Measurements from ENCODE around the gene USP47. TPM values are rescaled to one million over a fixed set of nuclear protein-coding genes. Genes with fewer than 3 reads are reported as not detected.

Gene USP47
- total RNA-seq, 1 donor from 2014 or later, result 107 TPM

DNA sequence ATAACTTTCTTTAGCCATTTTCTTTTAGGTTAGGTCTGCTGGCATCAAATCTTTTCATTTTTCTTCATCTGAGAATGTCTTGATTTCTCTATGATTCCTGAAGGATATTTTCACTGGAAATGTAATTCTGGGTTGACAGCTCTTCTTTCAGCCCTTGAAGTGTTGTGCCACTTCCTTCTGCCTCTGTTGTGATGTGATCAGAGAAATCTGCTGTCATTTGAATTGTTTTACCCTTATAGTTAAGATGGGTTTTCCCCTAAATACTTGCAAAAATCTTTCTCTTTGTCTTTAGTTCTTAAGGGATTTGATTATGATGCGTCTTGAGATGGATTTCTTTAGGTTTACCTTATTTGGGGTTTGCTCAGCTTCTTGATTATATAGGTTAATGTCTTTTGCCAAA lies 23.0 kb downstream of the USP47 start:
- DNase-seq (ENCODE audit: low read depth), result no peak

DNA sequence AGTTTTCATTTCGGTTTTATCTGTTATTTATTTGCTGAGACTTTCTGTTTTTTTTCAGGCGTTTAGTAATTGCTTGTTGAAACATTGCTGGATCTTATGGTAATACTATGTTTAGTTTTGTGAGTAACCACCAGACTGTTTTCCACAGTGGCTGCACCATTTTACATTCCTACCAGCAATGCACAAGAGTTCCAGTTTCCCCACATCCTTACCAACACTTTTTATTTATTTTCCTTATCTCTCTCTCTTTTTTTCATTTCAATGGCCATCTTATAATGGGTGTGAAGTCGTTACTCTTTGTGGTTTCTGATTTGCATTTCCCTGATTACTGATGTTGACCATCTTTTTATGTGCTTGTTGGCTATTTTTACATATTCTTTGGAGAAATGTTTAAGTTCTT lies 23.7 kb downstream of the USP47 start:
- no peak for DNase-seq (ENCODE audit: low read depth)

DNA sequence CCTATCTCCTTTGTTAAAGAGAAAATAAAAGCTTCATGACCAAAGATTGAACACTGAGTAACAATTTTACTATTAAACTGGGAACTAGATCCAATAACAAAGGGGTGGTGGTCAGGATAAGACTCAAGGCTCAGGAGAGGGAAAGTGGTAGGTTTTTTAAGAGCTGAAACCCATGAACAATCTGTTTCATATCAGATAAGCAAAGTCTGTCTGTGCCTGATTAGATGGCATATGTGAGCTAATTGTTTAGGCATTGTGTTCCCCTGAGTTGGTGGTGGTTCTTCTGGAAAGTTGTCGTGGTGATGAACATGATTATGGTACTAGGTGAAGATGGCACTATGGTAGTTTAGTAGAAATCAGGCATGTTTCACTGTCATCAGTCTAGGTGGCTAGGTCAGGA lies 24.4 kb downstream of the USP47 start:
- DNase-seq (ENCODE audit: low read depth), result no peak

DNA sequence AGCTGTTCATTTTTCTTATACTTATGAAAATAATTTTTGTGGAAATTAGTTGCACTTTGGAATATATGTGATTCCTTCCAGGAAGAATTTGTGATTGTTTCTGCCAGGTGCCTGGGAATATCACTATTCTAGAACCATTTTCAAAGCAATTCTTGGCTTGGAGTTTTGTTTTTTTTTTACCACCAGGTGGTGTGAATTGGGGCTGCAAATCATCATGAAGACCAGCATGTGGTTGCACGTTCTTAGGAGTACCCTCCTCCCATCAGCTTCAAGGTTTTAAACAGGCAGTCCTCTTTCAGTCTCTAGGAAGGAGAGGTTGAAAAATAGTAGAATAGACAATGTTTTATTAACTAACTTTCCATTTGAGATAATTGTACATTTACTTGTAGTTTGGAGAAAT lies 25.9 kb downstream of the USP47 start:
- no peak for DNase-seq (ENCODE audit: low read depth)

DNA sequence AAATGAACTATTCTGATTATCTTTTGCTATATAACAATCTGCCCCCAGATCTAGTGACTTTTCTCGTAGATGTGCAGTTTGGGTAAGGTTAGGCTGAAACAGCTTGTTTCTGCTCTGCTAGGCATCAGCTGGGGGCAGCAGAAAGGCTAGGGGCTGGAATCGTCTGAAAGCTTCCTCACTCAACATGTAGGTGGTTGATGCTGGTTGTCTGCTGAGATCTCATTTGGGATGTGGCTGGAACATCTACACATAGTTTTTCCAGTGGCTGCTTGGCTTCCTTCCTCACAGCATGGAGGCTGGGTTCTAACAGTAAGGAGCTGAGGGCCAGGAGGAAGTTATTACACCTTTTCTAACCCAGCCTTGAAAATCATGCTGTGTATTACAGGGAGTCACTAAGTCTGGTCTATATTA lies 30.2 kb downstream of the USP47 start:
- no peak for DNase-seq (ENCODE audit: low read depth)

DNA sequence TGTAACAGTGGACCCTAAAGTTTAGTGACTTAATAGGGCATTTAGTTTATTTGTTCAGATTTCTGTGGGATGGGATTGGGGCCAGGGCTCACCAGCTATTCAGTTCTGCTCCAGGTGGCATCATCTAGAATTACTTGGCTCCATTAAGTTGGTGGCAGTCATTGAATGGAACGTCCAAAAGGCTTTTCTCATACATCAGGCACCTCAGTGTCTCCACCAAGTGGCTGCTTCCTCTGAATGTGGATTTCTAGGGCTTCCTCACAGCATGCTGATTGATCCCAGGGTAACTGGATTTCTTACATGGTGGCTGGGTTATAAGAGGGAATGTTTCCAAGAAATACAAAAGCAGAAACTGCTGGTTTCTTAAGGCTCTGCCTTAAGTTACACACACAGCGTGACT lies 34.7 kb downstream of the USP47 start:
- DNase-seq (ENCODE audit: low read depth), result peak; percentile 19

DNA sequence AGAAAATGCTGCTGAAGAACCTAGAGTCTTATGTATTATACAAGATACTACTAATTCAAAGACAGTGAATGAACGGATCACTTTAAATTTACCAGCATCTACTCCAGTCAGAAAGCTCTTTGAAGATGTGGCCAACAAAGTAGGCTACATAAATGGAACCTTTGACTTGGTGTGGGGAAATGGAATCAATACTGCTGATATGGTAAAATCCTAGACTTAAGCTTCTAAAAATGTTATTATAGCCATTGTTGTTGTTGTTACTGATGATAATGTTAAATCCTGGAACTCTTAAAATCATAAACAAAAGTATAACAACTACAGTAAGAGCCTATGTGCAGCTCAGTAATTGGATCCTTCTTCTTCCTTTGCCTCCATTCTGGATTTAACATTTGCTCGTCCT lies 38.4 kb downstream of the USP47 start:
- no peak for DNase-seq (ENCODE audit: low read depth)

DNA sequence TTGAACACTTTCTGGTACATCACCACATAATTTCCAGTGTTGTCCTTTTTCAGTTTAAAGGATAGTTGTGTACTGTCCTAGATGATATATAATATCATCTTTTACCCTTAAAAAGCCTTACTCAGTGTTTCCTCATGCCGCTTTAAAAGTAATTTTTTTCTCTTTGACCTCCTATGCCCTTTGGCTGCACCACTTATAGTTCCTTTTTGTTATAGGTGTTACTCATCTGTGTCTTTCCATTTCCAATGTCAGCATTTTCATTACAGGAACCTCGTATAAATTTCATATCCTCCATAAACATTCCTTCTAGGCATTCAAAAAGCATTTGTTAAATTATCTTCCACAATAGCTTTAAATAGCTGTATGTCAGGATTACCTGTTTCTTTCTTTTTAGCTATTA lies 40.8 kb downstream of the USP47 start:
- no peak for DNase-seq (ENCODE audit: low read depth)

DNA sequence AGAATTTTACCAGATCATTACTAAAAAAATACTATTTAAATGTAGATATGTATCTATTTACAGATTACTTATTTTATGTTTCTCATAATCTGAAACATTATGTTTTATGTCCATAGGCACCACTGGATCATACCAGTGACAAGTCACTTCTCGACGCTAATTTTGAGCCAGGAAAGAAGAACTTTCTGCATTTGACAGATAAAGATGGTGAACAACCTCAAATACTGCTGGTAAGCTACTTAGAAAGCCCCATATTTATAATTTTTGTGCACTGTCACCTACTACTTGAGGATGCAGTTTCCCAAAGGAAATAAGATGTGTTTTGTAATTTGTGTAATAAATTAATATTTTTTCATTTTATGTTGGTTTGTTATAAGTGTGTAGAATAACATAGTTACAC lies 42.6 kb downstream of the USP47 start:
- DNase-seq (ENCODE audit: low read depth), result no peak

DNA sequence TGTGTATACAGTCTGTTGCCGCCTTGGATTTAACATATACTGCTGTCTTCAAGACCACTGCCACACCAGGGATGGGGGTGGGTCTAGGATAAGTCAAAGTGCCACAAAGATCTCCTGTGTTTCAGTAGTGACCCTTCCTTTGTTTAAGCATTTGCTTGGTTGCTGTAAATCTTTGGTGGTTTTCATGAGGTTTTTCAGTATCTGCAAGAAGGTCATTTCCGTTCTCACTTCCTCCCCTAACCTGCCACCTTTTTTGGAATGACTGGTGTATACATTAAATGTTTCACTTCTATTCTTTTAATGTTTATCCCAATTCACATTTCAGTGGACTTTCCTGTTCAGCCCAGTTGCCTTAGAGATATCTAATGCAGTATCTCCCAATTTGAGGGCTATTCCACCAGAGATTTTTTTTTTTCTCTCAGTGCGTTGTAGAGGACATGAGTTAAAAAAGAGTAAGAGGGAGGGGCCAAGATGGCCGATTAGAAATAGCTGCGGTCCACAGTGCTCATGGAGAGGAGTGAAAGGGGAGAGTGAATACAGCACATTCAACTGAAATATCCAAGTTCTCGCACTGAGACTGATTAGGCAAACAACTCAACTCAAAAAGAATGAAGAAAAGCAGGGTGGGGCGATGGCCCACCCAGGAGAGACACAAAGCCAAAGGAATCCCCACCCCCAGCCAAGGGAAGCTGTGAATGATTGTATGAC lies 43.2 kb downstream of the USP47 start:
- DNase-seq (ENCODE audit: low read depth), result no peak

DNA sequence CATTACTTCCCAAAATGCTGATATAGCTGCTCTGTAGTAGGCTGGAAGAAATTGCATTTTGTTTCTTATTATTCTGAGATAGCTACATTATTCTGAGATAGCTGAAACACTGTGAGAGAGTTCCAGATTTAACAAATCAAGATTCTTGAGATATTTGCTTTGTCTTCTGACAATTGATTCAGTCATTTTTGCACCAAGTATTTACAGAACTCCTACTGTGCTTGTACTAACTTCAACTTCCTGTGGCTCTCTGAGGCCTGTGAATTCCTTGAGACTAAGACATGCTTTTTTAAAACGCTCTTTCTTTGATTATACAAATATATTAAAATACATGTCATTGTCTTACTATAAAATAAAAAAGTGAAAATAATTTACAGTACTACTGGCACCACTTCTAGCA lies 52.7 kb downstream of the USP47 start:
- no peak for DNase-seq (ENCODE audit: low read depth)

DNA sequence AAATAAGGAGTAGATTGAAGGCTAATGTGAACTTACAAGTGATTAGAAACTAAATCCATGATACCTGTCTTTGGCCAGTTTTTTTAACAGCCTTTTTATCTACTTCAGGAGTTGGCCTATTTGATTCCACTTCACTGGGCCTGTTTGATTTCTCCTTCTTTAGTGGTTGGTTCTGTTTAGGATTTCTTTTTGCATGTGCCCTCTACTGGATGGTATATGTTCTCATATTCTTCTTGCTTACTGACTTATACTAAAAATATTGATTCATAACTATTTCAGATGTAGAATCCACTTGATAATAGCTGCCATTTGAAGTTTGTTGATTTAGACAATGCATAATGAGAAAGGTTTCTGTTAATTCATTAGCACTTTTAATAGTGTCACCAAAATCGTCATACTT lies 53.9 kb downstream of the USP47 start:
- peak; percentile 25 for DNase-seq (ENCODE audit: low read depth)

DNA sequence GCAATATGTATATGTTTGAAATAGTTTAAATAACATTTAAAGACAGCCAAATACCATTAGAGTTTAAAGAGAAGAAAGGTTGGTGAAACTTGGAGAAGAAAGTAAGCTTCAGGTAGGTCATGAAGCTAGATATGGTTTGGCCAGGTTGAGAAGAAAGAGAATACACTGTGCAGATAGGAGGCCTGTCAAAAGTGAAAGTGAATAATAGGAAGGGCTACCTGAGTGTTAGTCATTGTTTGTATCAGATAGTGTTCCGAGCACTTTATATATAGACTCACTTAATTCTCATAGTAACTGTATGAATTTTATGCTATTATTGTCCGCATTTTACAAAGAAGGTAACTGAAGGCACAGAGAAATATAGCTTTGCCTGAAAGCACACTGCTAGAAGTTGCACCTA lies 56.9 kb downstream of the USP47 start:
- DNase-seq (ENCODE audit: low read depth), result no peak

DNA sequence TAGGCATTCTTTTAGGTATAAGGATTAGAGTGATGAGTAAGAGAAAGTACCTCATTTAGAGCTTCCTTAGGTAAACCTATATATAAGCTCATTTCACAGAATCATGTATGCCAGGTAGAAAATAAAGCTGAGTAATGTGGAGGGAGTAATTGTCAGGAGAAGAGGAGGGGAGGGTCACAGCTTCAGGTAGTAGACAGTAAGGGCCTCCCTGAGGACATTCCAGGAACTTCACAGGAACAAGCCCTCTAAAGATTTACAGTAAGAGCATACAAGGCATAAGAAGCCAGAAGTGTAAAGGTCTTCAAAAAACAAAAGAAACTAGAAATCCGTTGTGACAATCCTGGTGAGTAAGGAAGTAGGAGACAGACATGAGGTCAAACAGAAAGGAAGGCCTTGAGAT lies 57.6 kb downstream of the USP47 start:
- DNase-seq (ENCODE audit: low read depth), result no peak

DNA sequence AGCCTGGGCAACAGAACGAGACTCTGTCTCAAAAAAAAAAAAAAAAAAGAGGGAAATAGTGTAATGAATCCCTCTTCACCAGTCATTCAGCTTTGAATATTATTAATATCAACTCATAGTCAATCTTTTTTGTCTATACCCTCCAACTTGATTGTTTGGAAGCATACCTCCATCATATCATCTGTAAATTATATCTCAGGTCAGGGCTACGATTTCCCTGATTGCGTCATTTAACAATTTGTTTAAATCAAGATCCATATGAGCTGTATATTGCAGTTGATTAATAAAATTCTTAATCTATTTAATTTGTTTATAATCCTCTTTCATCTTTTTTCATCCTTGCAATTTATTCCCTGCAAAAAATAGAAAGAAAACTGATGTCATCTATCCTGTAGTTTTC lies 60.2 kb downstream of the USP47 start:
- no peak for DNase-seq (ENCODE audit: low read depth)

DNA sequence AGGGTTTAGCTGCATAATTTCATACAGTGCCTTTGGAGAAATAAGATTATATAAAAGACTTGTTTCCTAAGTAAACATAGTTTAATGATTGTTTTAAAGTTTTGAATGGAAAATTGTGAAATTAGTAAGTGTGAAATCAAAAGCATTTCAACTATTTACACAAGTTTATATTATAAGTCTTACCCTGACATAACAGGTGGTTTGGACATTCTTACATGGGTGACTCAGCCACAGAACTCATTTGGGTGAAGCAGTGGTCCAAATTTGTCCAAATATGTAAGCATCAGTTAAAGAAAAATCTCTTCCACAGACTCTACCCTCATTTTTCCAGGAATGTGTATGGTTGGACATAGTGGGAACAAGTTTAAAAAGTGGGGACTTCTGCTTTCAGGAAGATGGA lies 68.0 kb downstream of the USP47 start:
- DNase-seq (ENCODE audit: low read depth), result peak; percentile 27

DNA sequence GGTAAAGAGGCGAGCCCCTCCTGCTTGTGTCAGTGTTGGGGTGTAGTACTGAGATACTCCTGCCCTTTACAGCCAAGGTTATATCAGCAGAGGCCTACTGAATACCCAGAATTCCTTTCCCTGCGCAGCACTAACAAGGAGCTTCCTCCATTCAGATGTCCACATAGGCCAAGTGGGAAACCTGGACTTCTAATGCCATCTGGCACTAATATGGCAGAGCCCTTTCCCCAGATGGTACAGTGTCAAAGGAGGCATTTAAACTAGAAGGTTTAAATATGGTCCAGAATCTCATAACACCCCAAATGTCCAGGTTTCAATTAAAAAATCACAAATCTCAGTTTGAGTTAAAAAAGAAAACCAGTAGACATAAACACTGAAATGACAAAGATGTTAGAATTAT lies 68.8 kb downstream of the USP47 start:
- DNase-seq (ENCODE audit: low read depth), result no peak

DNA sequence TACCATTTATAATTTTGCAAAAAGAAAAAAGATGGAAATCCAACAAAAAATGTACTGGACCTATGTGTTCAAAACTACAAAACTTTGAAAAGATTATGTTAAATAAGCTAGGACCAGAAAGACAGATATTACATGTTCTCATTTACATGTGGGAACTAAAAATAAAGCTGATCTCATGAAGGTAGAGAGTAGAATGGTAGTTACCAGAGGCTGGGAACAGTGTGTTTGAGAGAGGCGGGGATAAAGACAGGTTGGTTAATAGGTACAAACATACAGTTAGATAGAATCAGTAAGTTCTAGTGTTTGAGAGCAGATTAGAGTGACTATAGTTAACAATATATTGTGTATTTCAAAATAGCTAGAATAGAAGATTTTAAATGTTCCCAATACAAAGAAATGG lies 71.6 kb downstream of the USP47 start:
- no peak for DNase-seq (ENCODE audit: low read depth)

DNA sequence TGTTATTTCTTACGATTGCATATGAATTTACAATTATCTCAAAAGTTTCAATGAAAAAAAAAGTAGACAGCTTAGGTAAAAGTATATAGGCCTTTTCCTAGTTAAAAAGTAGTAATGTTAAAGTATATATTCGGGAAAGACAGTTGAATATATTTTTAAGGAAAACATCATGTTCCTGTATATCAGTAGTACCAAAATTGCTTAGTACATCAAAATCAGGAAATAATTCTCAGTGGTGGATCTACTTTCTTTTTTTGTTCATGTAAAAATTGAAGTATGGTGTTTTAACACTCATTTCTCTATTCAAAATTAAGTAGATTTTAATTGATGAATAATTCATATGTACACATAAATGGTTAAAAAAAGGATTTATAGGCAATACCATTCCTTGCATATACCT lies 73.9 kb downstream of the USP47 start:
- no peak for DNase-seq (ENCODE audit: low read depth)

DNA sequence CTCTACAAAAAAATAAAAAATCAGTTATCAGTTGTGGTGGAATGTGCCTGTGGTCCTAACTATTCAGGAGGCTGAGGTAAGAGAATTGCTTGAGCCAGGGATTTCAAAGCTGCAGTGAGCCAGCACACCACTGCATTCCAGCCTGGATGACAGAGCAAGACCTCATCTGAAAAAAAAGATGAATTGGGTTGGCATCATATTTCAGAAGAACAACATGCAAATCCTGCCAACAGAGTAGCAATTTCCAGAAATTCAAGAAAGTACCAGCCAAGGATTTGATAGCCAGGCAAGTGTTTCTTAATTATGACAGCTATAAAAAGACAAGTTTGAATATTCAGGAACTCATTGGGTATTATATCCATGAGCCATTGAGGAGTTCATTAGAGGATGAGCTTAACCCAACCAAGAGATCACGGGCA lies 75.2 kb downstream of the USP47 start:
- DNase-seq (ENCODE audit: low read depth), result peak; percentile 48

DNA sequence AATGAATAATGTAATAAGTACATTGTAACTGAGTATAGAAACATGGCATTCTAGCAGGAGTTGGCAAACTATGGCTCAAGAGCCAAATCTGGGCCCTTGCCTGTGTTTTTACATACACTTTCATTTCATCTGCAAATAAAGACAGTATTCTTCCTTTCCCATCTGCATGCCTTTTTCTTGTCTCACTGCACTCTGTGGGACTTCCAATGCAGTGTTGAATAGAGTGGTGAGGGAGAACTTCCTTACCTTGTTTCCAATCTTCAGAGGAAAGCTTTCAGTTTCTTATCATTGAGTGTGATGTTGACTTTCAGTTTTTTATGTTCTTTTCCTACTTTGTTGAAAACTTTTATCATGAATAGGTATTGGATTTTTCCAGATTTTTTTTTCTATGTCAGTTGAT lies 82.1 kb downstream of the USP47 start:
- no peak for DNase-seq (ENCODE audit: low read depth)

DNA sequence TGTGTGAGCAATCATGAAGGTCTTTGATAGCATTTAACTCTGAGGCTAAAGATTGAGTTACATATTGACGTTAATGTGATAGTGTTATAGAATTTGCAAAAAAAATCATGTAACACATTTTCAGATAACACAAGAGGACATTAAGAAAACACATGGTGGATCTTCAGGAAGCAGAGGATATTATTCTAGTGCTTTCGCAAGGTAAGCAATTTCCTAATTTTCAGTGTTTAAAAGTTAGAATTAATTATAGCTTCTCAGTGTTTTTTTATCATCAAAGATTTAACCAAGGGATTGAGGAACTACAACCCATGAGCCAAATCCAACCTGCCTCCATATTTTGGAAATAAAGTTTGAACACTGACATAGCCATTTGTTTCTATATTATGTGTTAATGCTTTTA lies 88.1 kb downstream of the USP47 start:
- DNase-seq (ENCODE audit: low read depth), result no peak

DNA sequence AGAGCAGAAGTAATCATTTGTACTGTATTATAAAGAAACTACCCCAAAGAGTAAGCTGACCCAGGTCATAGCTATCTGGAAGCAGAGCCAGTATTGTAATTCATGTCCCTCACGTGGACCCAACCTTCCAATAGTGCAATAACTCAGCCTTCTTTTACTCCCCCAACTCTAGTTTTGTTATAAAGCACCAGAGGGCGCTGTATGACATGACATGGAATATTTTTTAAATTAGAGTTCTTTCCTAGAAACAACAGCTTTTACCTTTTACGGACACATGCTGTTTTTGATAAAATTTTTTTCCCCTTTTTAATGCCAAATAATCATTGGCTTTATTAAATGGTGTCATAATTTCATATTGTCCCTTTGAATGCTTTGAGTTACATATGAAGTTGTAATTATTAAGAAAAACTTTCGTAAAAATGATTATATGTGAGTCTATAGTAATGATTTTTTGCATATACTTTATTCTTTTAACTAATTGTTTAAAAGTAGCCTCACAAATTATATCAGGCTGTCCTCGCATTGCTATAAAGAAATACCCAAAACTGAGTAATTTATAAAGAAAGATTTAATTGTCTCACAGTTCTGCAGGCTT lies 89.8 kb downstream of the USP47 start:
- peak; percentile 62 for DNase-seq (ENCODE audit: low read depth)

DNA sequence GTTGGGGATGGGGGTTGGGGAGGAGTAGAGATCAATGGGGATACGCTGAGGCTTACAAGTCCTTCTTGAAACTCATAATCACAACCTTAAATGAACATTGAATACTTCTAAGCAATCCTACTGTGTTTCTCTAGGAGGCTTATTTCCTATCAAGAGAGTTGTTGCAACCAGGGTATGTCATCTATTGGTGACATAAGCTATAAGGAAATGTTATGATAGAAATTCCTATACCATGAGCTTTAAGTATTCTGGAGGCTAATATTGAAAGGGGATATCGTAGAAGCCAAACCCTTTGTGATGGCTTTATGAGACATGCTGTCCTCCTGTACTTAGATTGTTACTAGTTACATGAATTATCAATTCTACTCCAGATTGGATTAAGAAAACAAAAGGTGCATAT lies 93.8 kb downstream of the USP47 start:
- no peak for DNase-seq (ENCODE audit: low read depth)
